HEK293 (cell line): Measurements from ENCODE around the gene PARP8.

Source experiments
- HOXA7 ChIP-seq: sonication (generic); formaldehyde crosslinking; IDR thresholded peaks from 2 replicates; pipeline ENCODE4 v1.8.1; 2022; ENCODE audit warnings: missing genetic modification reagents, borderline replicate concordance
- KLF10 ChIP-seq: fragments of 450-650 bp; IDR thresholded peaks from 2 replicates; pipeline ENCODE4 v1.5.1; 2018; ENCODE audit warnings: missing biosample characterization, mild to moderate bottlenecking, missing genetic modification characterization
- WT1 ChIP-seq: fragments of 450-650 bp; formaldehyde crosslinking; IDR thresholded peaks from 2 replicates; pipeline ENCODE4 v1.5.1; 2016; ENCODE audit warnings: missing biosample characterization, missing genetic modification characterization
- ZFP41 ChIP-seq: fragments of 450-650 bp; formaldehyde crosslinking; IDR thresholded peaks from 2 replicates; pipeline ENCODE4 v1.5.1; 2016; ENCODE audit warnings: missing biosample characterization, missing genetic modification characterization, borderline replicate concordance
- ZNF335 ChIP-seq: fragments of 450-650 bp; formaldehyde crosslinking; conservative IDR thresholded peaks from 2 replicates; pipeline ENCODE4 v1.5.1; 2016; ENCODE audit warnings: missing biosample characterization, missing genetic modification characterization
- ZNF416 ChIP-seq: fragments of 450-650 bp; formaldehyde crosslinking; IDR thresholded peaks from 2 replicates; pipeline ENCODE4 v1.5.1; 2016; ENCODE audit warnings: missing biosample characterization, missing genetic modification characterization
- ZNF473 ChIP-seq: fragments of 450-650 bp; formaldehyde crosslinking; IDR thresholded peaks from 2 replicates; pipeline ENCODE4 v1.5.1; 2017; ENCODE audit warnings: missing biosample characterization, missing genetic modification characterization
- ZSCAN23 ChIP-seq: fragments of 450-650 bp; formaldehyde crosslinking; IDR thresholded peaks from 2 replicates; pipeline ENCODE4 v1.5.1; 2016; ENCODE audit warnings: missing biosample characterization, missing genetic modification characterization
- TF ChIP-seq, protein P1 (sequence below): fragments of 450-650 bp; formaldehyde crosslinking; IDR thresholded peaks from 2 replicates; pipeline ENCODE4 v1.5.1; 2016; ENCODE audit warnings: missing biosample characterization, missing genetic modification characterization
- TF ChIP-seq, protein P2 (sequence below): fragments of 450-650 bp; formaldehyde crosslinking; IDR thresholded peaks from 2 replicates; pipeline ENCODE4 v1.5.1; 2016; ENCODE audit warnings: missing biosample characterization, missing genetic modification characterization
- TF ChIP-seq, protein P3 (sequence below): fragments of 450-650 bp; formaldehyde crosslinking; conservative IDR thresholded peaks from 2 replicates; pipeline ENCODE4 v1.5.1; 2016; ENCODE audit warnings: low read depth, missing biosample characterization, missing genetic modification characterization
- TF ChIP-seq, protein P4 (sequence below): fragments of 450-650 bp; formaldehyde crosslinking; IDR thresholded peaks from 2 replicates; pipeline ENCODE4 v1.5.1; 2016; ENCODE audit warnings: missing biosample characterization, missing genetic modification characterization
- TF ChIP-seq, protein P5 (sequence below): fragments of 450-650 bp; formaldehyde crosslinking; IDR thresholded peaks from 2 replicates; pipeline ENCODE4 v1.5.1; 2016; ENCODE audit warnings: missing biosample characterization, missing genetic modification characterization

DNA sequence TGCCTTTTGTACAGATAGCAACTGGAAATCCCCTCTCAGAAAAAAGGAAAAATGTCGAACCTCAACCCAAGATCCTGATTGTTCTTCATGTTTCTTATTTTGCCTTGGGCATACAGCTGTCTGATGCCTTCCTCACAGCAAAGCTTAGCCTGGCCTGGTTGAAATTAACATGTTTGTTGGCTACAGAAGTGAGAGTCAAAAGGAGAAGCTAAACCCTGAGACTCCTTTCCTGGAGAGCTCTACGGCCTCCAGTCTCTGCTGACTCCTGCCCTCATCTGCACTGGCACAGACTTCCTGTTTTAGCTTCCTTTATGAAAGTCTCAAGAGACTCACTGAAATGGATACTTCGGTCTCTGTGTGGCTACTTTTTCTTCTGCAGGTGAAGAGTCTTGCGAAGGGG is 186.7 kb downstream of the PARP8 start:
- TF ChIP-seq, protein P1, sequence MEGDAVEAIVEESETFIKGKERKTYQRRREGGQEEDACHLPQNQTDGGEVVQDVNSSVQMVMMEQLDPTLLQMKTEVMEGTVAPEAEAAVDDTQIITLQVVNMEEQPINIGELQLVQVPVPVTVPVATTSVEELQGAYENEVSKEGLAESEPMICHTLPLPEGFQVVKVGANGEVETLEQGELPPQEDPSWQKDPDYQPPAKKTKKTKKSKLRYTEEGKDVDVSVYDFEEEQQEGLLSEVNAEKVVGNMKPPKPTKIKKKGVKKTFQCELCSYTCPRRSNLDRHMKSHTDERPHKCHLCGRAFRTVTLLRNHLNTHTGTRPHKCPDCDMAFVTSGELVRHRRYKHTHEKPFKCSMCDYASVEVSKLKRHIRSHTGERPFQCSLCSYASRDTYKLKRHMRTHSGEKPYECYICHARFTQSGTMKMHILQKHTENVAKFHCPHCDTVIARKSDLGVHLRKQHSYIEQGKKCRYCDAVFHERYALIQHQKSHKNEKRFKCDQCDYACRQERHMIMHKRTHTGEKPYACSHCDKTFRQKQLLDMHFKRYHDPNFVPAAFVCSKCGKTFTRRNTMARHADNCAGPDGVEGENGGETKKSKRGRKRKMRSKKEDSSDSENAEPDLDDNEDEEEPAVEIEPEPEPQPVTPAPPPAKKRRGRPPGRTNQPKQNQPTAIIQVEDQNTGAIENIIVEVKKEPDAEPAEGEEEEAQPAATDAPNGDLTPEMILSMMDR (tag by site-specific recombination): no peak
- TF ChIP-seq WT1 (tag by site-specific recombination): no peak
- TF ChIP-seq ZSCAN23 (tag by site-specific recombination): no peak
- TF ChIP-seq, protein P2, sequence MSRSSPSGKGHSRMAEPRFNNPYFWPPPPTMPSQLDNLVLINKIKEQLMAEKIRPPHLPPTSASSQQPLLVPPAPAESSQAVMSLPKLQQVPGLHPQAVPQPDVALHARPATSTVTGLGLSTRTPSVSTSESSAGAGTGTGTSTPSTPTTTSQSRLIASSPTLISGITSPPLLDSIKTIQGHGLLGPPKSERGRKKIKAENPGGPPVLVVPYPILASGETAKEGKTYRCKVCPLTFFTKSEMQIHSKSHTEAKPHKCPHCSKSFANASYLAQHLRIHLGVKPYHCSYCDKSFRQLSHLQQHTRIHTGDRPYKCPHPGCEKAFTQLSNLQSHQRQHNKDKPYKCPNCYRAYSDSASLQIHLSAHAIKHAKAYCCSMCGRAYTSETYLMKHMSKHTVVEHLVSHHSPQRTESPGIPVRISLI (tag by site-specific recombination): no peak
- no peak for TF ChIP-seq KLF10
- TF ChIP-seq ZFP41 (tag by site-specific recombination): no peak
- TF ChIP-seq ZNF335 (tag by site-specific recombination): no peak
- TF ChIP-seq ZNF473 (tag by site-specific recombination): no peak
- TF ChIP-seq, protein P3, sequence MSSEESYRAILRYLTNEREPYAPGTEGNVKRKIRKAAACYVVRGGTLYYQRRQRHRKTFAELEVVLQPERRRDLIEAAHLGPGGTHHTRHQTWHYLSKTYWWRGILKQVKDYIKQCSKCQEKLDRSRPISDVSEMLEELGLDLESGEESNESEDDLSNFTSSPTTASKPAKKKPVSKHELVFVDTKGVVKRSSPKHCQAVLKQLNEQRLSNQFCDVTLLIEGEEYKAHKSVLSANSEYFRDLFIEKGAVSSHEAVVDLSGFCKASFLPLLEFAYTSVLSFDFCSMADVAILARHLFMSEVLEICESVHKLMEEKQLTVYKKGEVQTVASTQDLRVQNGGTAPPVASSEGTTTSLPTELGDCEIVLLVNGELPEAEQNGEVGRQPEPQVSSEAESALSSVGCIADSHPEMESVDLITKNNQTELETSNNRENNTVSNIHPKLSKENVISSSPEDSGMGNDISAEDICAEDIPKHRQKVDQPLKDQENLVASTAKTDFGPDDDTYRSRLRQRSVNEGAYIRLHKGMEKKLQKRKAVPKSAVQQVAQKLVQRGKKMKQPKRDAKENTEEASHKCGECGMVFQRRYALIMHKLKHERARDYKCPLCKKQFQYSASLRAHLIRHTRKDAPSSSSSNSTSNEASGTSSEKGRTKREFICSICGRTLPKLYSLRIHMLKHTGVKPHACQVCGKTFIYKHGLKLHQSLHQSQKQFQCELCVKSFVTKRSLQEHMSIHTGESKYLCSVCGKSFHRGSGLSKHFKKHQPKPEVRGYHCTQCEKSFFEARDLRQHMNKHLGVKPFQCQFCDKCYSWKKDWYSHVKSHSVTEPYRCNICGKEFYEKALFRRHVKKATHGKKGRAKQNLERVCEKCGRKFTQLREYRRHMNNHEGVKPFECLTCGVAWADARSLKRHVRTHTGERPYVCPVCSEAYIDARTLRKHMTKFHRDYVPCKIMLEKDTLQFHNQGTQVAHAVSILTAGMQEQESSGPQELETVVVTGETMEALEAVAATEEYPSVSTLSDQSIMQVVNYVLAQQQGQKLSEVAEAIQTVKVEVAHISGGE (tag by site-specific recombination): no peak
- no peak for TF ChIP-seq ZNF416 (tag by site-specific recombination)
- TF ChIP-seq, protein P4, sequence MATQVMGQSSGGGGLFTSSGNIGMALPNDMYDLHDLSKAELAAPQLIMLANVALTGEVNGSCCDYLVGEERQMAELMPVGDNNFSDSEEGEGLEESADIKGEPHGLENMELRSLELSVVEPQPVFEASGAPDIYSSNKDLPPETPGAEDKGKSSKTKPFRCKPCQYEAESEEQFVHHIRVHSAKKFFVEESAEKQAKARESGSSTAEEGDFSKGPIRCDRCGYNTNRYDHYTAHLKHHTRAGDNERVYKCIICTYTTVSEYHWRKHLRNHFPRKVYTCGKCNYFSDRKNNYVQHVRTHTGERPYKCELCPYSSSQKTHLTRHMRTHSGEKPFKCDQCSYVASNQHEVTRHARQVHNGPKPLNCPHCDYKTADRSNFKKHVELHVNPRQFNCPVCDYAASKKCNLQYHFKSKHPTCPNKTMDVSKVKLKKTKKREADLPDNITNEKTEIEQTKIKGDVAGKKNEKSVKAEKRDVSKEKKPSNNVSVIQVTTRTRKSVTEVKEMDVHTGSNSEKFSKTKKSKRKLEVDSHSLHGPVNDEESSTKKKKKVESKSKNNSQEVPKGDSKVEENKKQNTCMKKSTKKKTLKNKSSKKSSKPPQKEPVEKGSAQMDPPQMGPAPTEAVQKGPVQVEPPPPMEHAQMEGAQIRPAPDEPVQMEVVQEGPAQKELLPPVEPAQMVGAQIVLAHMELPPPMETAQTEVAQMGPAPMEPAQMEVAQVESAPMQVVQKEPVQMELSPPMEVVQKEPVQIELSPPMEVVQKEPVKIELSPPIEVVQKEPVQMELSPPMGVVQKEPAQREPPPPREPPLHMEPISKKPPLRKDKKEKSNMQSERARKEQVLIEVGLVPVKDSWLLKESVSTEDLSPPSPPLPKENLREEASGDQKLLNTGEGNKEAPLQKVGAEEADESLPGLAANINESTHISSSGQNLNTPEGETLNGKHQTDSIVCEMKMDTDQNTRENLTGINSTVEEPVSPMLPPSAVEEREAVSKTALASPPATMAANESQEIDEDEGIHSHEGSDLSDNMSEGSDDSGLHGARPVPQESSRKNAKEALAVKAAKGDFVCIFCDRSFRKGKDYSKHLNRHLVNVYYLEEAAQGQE (tag by site-specific recombination): no peak
- TF ChIP-seq HOXA7 (CRISPR knock-in tag): no peak
- TF ChIP-seq, protein P5, sequence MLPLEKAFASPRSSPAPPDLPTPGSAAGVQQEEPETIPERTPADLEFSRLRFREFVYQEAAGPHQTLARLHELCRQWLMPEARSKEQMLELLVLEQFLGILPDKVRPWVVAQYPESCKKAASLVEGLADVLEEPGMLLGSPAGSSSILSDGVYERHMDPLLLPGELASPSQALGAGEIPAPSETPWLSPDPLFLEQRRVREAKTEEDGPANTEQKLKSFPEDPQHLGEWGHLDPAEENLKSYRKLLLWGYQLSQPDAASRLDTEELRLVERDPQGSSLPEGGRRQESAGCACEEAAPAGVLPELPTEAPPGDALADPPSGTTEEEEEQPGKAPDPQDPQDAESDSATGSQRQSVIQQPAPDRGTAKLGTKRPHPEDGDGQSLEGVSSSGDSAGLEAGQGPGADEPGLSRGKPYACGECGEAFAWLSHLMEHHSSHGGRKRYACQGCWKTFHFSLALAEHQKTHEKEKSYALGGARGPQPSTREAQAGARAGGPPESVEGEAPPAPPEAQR: no peak
